GM19455 (cell line): Measurements from ENCODE around the gene ZNF264.
A peak's percentile ranks its signal among the peaks of the same experiment; 100 is the strongest.
"Not testable (repeated sequence)": the region's sequence is repeated elsewhere in the genome, so short reads cannot be mapped to it uniquely, and the experiment has no call there.

ENCODE experiments used
- ATAC-seq: cut with Tn5 transposase; IDR thresholded peaks from one replicate; pipeline ENCODE4 v1.9.1; 2021; ENCODE audit not compliant: unreplicated experiment

ZNF264 gene

DNA sequence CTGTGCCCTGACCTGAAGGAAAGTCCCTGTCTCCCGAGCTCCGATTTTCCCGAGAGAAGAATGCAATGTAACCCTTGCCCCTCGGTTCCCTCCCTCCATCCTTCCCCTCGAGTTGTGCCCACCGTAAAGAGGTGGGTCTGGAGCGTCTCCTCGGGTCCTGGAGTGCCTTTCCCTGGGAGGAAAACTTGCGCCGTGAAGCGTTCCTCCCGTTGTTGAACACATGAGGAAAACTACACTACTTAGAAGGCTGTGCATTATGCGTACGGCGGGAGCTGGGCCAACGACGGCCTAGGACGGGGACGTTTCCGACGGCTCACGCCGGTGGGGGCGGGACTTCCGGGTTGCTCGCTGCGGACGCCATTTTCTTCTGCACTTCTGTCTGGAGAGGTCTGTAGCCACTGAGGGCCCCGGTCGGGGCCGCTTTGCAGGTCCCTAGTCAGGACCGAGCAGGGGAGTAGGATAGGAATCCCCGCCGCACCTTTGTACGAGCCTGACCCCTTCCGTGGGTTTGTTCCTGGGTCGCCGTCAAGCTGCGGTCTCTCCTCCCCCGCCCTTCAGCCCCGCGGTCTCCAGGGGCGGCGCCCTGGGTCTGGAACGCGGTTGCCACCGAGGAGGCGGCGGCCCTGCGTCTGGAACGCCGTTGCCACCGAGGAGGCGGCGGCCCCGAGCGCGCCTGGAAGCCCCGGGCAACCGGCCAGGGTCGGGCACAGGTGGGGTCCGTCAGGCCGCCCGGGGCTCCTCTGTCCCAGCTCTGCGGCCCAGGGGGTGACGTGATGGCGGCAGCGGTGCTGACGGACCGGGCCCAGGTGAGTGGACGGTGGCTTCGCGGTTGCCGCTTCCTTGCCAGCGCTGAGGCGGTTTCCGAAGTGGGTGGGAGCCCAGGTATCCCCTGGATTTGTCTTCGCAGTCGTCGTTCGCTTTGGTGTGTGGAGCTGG is at the start of gene ZNF264:
Gene ZNF264, plus strand, starts transcription at position 360 of the 936 bp plus-strand sequence. Its CDS starts 414 bp downstream, at position 774.
- ATAC-seq = peak; percentile 95

- ATAC-seq = no peak
Measured at GRCh38 chr19:57141699-57142098, 49.6 kb upstream of the ZNF264 start.

GRCh38 chr19:57152921-57153320 is 38.4 kb upstream of the ZNF264 start:
- ATAC-seq = no peak

DNA sequence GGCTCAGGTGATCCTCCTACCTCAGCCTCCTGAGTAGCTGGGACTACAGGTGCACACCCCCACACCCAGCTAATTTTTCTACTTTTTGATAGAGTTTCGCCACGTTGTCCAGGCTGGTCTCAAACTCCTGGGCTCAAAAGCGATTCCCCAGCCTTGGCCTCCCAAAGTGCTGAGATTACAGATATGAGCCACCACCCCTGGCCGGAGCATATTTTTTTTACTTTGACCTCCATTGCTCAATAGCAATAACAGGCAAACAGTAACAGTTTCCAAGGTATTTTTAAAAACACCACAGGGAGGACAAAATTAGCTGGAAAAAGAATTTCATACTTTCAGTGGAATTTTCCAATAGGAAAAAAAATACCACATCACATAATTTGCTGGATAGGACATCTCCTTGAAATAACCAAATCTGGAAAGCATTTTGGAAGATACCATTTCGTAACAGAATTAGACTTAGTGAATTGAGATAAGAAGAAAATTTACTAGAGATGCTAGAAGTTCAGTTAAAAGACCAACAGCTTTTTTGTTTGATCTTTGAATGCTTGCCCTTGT is 29.2 kb upstream of the ZNF264 start:
- no peak for ATAC-seq

DNA sequence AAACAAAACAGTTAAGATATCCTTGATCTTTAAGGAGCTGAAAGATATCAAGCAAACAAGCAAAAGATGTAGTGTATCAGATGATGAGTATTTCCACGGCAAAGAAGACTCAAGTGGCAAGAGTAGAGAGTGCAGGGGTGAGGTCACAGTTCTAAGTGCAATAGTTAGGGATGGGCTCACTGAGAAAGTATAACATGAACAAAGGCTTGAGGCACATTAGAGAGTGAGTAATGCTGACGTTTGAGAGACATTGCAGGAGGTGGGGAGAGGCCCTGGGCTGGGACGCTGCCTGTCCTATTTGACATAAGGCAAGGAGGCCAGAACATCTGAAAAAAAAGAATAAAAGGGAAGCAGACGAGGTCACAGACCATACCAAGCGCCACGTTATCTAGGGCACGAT is 25.5 kb upstream of the ZNF264 start:
- ATAC-seq = no peak

DNA sequence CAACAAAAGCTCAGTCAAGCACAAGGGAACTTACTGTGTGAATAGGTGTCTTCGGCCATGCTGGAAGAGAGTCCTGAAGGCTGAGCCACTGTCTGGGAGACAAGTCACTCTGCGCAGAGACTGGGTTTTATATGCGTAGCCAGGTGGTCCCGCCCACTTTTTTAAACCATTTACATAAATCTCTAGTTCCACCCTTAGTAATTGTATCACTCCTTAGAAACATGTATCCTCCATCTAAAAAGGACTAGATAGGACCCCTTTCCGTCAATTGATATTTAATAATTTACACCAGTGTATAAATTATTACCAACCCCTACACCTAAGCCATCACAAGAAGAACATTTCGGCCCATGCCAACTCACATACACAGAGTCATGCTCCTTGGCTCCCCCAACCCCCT is 23.9 kb upstream of the ZNF264 start, which contains the start of gene DUXA:
Gene DUXA, minus strand, starts transcription at position 101 of the 400 bp plus-strand sequence. Its CDS starts 42 bp downstream, at position 59.
- ATAC-seq = no peak

DNA sequence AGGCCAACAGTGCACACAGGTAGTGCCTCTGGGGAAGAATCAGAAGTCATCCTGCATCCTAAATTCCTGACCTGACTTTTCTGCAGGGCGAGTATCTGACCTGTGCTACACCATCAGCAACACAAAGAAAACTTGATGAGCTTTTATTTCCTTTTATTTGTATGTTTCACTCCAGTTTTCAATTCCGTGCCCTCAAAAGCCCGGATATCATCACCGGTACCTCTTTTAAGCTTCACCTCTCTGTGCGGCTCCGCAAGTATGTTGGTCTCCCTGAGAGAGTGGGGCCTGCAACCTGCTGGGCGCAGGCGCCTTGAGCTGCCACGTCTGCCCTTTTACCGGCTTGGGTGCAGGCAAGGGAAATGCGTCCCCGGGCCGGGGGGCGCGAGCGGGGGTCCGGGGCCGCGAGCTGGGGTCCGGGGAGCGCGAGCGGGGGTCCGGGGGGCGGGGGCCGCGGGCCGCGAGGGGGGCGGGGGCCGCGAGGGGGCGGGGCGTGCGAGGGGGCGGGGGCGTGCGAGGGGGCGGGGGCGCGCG is 19.7 kb upstream of the ZNF264 start:
- no peak for ATAC-seq

DNA sequence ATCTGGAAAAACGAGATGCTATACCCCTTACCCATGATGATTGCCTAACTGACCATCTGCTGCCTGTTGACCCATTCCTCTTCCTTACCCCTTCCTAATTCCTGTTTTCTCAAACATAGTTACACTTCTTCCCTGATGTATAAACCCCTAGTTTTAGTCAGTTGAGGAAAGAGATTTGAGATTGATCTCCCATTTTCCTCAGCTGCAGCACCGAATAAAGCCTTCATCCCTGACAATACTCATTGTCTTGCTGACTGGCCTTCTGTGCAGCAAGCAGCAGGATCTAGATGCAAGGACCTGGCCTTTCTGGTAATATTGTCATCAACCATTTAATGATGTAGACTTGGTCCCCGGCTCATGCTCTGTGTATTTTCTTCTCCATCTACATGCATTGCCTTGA is 999 bp upstream of the ZNF264 start:
- ATAC-seq = no peak

DNA sequence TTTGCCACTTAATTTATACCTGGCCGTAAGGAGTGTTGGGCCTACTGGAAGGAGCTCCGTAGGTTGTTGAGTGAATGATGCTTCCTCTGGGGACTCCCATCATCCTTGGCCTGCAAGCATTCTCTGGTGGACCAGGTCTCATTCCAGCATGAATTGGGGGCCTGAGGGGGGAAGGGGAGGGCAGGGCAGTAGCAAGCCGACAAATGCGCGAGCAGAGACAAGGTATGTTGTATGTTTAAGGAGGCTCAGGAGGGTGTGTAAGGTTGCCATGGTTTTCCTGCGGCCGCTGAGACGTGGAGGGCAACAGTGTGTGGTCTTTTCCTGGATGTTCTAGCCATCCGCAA is 749 bp downstream of the ZNF264 start:
- ATAC-seq = no peak

DNA sequence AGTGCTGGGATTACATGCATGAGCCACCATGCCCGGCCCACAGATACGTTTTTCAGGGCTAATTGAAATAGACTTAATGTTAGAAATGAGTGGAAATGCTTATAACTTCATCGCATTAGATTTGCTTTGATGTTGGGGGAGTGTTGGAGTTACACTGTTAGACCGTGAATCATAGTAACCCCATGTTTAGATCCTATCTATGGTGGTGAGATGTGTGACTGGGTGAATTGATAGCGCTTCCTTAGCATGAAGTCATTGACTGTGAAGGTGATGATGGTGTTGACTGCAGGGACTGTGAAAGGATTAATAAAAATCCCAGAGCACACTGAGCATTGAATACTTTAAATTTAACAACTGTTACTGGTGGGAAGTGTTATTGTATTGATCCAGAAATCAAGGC is 1.7 kb downstream of the ZNF264 start:
- no peak for ATAC-seq

DNA sequence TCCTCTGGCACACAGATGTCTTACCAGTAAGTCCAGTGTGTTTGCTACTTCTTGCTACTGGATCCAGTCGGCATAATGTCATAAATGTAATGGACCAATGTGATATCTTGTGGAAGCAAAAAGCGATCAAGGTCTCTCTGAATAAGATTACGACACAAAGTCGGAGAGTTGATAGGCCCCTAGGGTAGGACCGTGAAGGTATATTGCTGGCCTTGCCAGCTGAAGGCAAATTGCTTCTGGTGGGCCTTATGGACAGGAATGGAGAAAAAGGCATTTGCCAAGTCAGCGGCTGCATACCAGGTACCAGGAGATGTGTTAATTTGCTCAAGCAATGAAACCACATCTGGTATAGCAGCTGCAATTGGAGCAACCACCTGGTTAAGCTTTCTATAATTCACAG is 6.6 kb downstream of the ZNF264 start:
- ATAC-seq = not testable (repeated sequence)

DNA sequence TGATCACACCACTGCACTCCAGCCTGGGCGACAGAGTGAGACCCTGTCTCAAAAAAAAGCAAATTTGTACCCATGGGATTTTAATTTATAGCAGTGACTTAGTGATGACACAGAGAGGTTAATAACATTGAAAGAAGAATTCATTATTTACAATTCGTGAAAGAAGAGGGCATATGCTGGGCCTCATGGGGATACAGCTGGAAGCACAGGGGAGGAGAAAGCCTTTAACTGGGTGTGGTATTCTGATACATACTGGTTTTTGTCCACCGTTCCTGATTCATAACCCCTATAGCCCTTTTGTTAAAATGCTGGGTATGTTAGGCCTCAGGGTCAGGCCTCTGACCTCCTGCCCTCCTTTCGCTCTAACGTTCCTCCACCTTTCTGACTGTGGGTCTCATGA is 10.9 kb downstream of the ZNF264 start:
- no peak for ATAC-seq

DNA sequence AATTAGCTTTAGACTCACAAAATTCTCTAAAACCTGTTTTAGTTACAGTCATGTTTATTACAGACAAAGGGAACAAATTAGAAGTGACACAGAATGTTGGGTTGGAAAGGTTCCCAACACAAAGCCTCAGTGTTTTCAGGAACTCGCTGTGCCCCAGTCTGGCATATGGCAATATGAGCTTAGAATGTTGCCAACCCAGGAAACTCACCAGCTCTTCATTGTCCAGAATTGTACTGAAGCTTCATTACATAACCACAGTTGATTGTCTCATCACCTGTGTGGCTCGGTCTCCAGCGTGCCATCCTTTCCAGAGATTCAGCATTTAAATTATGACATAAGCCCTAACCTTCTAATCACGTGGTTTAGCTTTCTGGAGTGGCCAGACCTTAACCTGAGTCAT is 19.1 kb downstream of the ZNF264 start:
- ATAC-seq = no peak

GRCh38 chr19:57212109-57212508 is 20.8 kb downstream of the ZNF264 start:
- ATAC-seq = no peak

DNA sequence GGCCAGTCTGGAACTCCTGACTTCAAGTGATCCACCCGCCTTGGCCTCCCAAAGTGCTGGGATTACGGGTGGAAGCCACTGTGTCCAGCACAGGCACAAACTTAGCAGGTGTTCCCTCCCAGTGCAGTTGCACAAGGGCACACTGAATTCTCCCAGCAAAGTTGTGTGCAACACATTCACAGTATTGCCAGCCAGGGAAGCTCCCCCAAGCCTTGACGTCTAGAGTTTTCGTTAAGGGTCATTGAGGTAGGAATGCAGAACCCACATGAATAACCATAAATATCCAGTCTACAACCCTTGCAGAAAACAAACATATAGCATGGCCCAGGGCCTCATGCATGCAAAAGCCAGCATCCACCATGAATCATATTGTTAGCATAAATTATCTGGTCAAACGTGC is 36.2 kb downstream of the ZNF264 start:
- ATAC-seq = no peak

DNA sequence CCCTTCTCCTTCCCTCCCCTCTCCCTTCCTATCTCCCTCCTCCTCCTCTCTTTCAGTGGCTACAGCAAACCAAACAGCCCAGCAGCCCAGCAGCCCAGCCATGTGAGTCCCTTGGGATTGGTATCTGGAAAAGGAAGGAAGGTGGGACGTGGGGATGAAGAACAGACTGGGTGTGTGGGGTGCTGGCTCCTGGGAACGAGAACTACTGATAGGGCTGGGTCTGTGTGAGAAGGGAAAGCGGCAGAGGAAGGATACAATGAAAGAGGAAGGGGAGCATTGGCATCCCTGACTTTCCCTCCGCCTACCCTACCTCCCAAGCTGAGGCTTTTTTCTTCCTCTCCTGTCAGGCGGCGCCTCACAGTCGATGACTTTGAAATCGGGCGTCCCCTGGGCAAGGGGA is 40.4 kb downstream of the ZNF264 start:
- no peak for ATAC-seq

DNA sequence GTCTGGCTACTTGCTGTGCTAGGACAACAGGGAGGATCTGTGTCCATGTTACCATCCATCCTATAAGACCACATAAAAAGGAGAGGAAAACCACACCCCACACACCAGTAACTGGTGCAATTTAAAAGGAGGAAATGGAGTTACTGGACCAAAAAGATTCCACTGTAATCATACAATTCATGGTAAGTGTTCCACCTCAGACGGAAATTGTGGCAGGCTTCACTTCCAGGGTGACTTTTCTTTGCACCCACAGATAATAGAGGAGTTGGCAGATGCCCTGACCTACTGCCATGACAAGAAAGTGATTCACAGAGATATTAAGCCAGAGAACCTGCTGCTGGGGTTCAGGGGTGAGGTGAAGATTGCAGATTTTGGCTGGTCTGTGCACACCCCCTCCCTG is 41.9 kb downstream of the ZNF264 start:
- ATAC-seq = no peak

- ATAC-seq = peak; percentile 29
Measured at GRCh38 chr19:57239982-57240310, 48.6 kb downstream of the ZNF264 start.

GRCh38 chr19:57240311-57241090 is 49.2 kb downstream of the ZNF264 start, which contains the start of gene ZNF805:
Gene ZNF805 (plus strand): TSS chr19:57240632. CDS start chr19:57240892, 260 bp downstream.
- peak; percentile 87 for ATAC-seq

GRCh38 chr19:57241176-57241575 is 49.9 kb downstream of the ZNF264 start:
- ATAC-seq = no peak

- ATAC-seq = no peak
Measured at GRCh38 chr19:57242821-57243220, 51.5 kb downstream of the ZNF264 start.
